A549 (cell line): Measurements from ENCODE around the gene RBM47. TPM values are rescaled to one million over a fixed set of nuclear protein-coding genes. Genes with fewer than 3 reads are reported as not detected.

ENCODE experiments used
- ATAC-seq, 2 experiments: fragments of 200-7000 bp in 1 of 2; fragments of >200 bp in 1 of 2; cut with Nextera tagmentation in 1 of 2; cut with Tn5 transposase in 1 of 2; 3 replicates each; pipeline versions ENCODE4 v1.8.0 to v1.9.1; 2018 to 2020; ENCODE audit warnings: mild to moderate bottlenecking in 1 of 2, moderate library complexity in 1 of 2
- CTCF ChIA-PET: fragments of 300-600 bp; sonication (Branson Sonifier 250); formaldehyde crosslinking; extraction: SDS; loops from one replicate; lab custom pipeline; 2021; ENCODE audit warnings: antibody characterized with exemption, inconsistent platforms; lab: Yijun Ruan, JAX
- POLR2A ChIA-PET: fragments of 350-600 bp; formaldehyde crosslinking; extraction: SDS; loops from one replicate; lab custom pipeline; 2021; ENCODE audit warnings: antibody characterized with exemption, inconsistent platforms; lab: Yijun Ruan, JAX
- DNase-seq, 2 experiments: peaks; one replicate each; pipeline versions ENCODE4 v3.0.0 to v3.0.0-alpha.2; 2011 to 2016; ENCODE audit warnings: low read depth in 1 of 2, low spot score in 1 of 2
- FAIRE-seq: peaks from 2 replicates; lab custom pipeline; 2011; peaks lifted over from hg19 to GRCh38; lab: Jason Lieb, UNC
- H3K27ac ChIP-seq, 2 experiments: fragments of >200 bp; sonication (Bioruptor Twin); formaldehyde crosslinking; 3 replicates each; pipeline ENCODE4 v1.5.1; 2016 to 2017
- H3K4me1 ChIP-seq: fragments of >200 bp; sonication (Bioruptor Twin); formaldehyde crosslinking; 3 replicates; pipeline ENCODE4 v1.6.1; 2016
- H3K4me2 ChIP-seq: fragments of >200 bp; sonication (Bioruptor Twin); formaldehyde crosslinking; 3 replicates; pipeline ENCODE4 v1.6.1; 2016
- H3K4me3 ChIP-seq: fragments of >200 bp; sonication (Bioruptor Twin); formaldehyde crosslinking; 3 replicates; pipeline ENCODE4 v1.5.1; 2016
- H3K9me3 ChIP-seq: fragments of >200 bp; sonication (Bioruptor Twin); formaldehyde crosslinking; 3 replicates; pipeline ENCODE4 v1.6.1; 2016
- CBX8 ChIP-seq: fragments of 200-600 bp; sonication (generic); IDR thresholded peaks from 2 replicates; pipeline ENCODE4 v1.6.1; 2016
- EHMT2 ChIP-seq: fragments of 200-600 bp; sonication (generic); IDR thresholded peaks from 2 replicates; pipeline ENCODE4 v1.6.1; 2016; ENCODE audit warnings: antibody characterized with exemption, low read depth, mild to moderate bottlenecking, moderate library complexity
- EP300 ChIP-seq, 2 experiments: fragments of >200 bp; sonication (Bioruptor Twin); formaldehyde crosslinking; IDR thresholded peaks; 2 replicates in 1 of 2; 3 replicates in 1 of 2; pipeline ENCODE4 v1.6.1; 2016 to 2017
- FOSL2 ChIP-seq, 2 experiments: fragments of 450-650 bp in 1 of 2; fragments of >200 bp in 1 of 2; sonication (Bioruptor Twin) in 1 of 2; formaldehyde crosslinking; IDR thresholded peaks; 2 replicates each; pipeline versions ENCODE4 v1.5.0 to v1.6.1; 2016 to 2020; ENCODE audit warnings: mild to moderate bottlenecking in 1 of 2, moderate library complexity in 1 of 2
- HDAC2 ChIP-seq: fragments of 200-600 bp; sonication (generic); IDR thresholded peaks from 2 replicates; pipeline ENCODE4 v1.6.1; 2016
- HOXA7 ChIP-seq: fragments of 250-450 bp; sonication (Bioruptor Pico); IDR thresholded peaks from 2 replicates; pipeline ENCODE4 v1.5.0; 2020; ENCODE audit warnings: mild to moderate bottlenecking, moderate library complexity
- HOXB13 ChIP-seq: fragments of 250-450 bp; sonication (Bioruptor Pico); IDR thresholded peaks from 2 replicates; pipeline ENCODE4 v1.5.0; 2020; ENCODE audit warnings: low read depth, mild to moderate bottlenecking, moderate library complexity
- HOXB5 ChIP-seq: fragments of 250-450 bp; sonication (Bioruptor Pico); IDR thresholded peaks from 2 replicates; pipeline ENCODE4 v1.5.0; 2020; ENCODE audit warnings: mild to moderate bottlenecking, moderate library complexity
- KDM5A ChIP-seq: fragments of 200-600 bp; sonication (generic); IDR thresholded peaks from 2 replicates; pipeline ENCODE4 v1.6.1; 2016; ENCODE audit warnings: antibody characterized with exemption, mild to moderate bottlenecking
- MAFK ChIP-seq: fragments of 450-650 bp; IDR thresholded peaks from 2 replicates; pipeline ENCODE4 v1.6.1; 2014; ENCODE audit not compliant: partially characterized antibody
- MAZ ChIP-seq: fragments of 150-350 bp; IDR thresholded peaks from 2 replicates; pipeline ENCODE4 v1.6.1; 2014; ENCODE audit warnings: antibody characterized with exemption, low read depth, low read length, borderline replicate concordance
- NFE2L2 ChIP-seq: fragments of 150-350 bp; conservative IDR thresholded peaks from 2 replicates; pipeline ENCODE4 v1.6.1; 2014; ENCODE audit warnings: low read length
- NPAS2 ChIP-seq: fragments of 250-450 bp; sonication (Bioruptor Pico); IDR thresholded peaks from 2 replicates; pipeline ENCODE4 v1.8.0; 2022; ENCODE audit warnings: mild to moderate bottlenecking, moderate library complexity, borderline replicate concordance
- RARB ChIP-seq: fragments of 250-450 bp; sonication (Bioruptor Pico); IDR thresholded peaks from 2 replicates; pipeline ENCODE4 v1.8.0; 2021; ENCODE audit warnings: mild to moderate bottlenecking, moderate library complexity
- RFX5 ChIP-seq: fragments of 450-650 bp; IDR thresholded peaks from 2 replicates; pipeline ENCODE4 v1.7.1; 2014; ENCODE audit warnings: antibody characterized with exemption, mild to moderate bottlenecking, moderate library complexity
- ZNF302 ChIP-seq: fragments of 250-450 bp; sonication (Bioruptor Pico); IDR thresholded peaks from 2 replicates; pipeline ENCODE4 v1.9.0; 2021; ENCODE audit warnings: inconsistent platforms, mild to moderate bottlenecking, moderate library complexity
- WGBS: methylation state at CpG from one replicate; pipeline ENCODE4 v1.1.6; 2017; ENCODE audit errors: missing lambda C conversion rate; 5-methylcytosine and 5-hydroxymethylcytosine counted together
- polyA plus RNA-seq, 4 experiments: library from polyadenylated mRNA; depleted of rRNA in 3 of 4; stranded (reverse); fragments of >200 nt; fragmentation: RNase III in 1 of 4; extraction: RNeasy Plus Mini Kit Qiagen cat#74134 plus additional on column Dnase treatment in 1 of 4; gene quantifications; 2 replicates in 3 of 4; 3 replicates in 1 of 4; pipeline ENCODE4 v1.2.3, GENCODE V29; 2011 to 2017
- TF ChIP-seq, protein P1 (sequence below): fragments of 250-450 bp; sonication (Bioruptor Pico); IDR thresholded peaks from 2 replicates; pipeline ENCODE4 v1.5.0; 2021; ENCODE audit warnings: mild to moderate bottlenecking, moderate library complexity, borderline replicate concordance
- TF ChIP-seq, protein P2 (sequence below): fragments of 150-350 bp; IDR thresholded peaks from 2 replicates; pipeline ENCODE4 v1.6.1; 2014; ENCODE audit warnings: low read depth, mild to moderate bottlenecking, low read length
- TF ChIP-seq, protein P3 (sequence below): fragments of 450-650 bp; IDR thresholded peaks from 2 replicates; pipeline ENCODE4 v1.6.1; 2014; ENCODE audit warnings: antibody characterized with exemption
- TF ChIP-seq, protein P4 (sequence below): fragments of >200 bp; sonication (Bioruptor Twin); formaldehyde crosslinking; IDR thresholded peaks from 3 replicates; pipeline ENCODE4 v1.5.1; 2016
- TF ChIP-seq, protein P5 (sequence below): fragments of 200-600 bp; sonication (generic); IDR thresholded peaks from 2 replicates; pipeline ENCODE4 v1.6.1; 2016; ENCODE audit warnings: antibody characterized with exemption, mild to moderate bottlenecking, moderate library complexity

The RBM47 gene
- polyA plus RNA-seq, 2 of the 4 experiments (the other 2 are of a cell fraction), result 38.1 to 43.3 TPM

DNA sequence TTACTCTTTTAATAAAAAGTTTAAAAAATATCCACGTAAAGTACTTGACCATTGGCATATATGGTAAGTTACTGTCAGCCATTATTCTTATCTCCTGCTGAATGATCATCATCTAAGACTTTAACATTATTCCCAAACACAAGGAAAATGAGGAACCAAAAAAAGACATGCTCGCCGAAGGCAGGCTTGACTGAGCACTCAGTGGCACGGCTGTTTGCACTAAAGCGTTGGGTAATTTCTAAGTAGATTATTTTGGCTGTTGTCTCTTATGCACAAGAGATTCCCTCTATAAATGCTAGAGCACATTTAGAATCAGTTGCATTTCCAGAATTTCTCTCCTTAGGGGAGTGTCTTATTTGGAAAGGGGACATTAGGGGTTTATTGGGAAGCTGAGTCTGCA, 211.7 kb downstream of the RBM47 start:
- 46% methylated on average over 5 of the region's 5 CpGs for WGBS
- DNase-seq (no peak), ATAC-seq (peak in 1 of 2 experiments; percentile 37; a peak in 1 of 6 replicates), FAIRE-seq (no peak)
- Histone ChIP-seq H3K4me1 (peaks cover 38% of the 10 kb centered on the region), H3K9me3 (no peaks in the 10 kb centered on the region), H3K27ac (peak overlapping the region; percentile 78 to 89), H3K4me3 (no peak overlapping the region), H3K4me2 (peak overlapping the region; percentile 71)
- ChIA-PET CTCF (no interaction called here), POLR2A (no interaction called here)
- no peak for TF ChIP-seq ZNF302 (CRISPR knock-in tag)
- TF ChIP-seq KDM5A, result no peak
- no peak for TF ChIP-seq CBX8
- TF ChIP-seq EHMT2, result no peak
- no peak for TF ChIP-seq RFX5
- no peak for TF ChIP-seq RARB (CRISPR knock-in tag)
- TF ChIP-seq EP300 (IDR thresholded peaks at IDR 0.05), result no peak
- no peak for TF ChIP-seq HOXA7 (CRISPR knock-in tag)
- no peak for TF ChIP-seq HDAC2
- no peak for TF ChIP-seq MAZ
- TF ChIP-seq HOXB5 (CRISPR knock-in tag), result no peak
- no peak for TF ChIP-seq FOSL2 (IDR thresholded peaks at IDR 0.05)
- TF ChIP-seq FOSL2 (CRISPR knock-in tag; IDR thresholded peaks at IDR 0.05), result no peak

DNA sequence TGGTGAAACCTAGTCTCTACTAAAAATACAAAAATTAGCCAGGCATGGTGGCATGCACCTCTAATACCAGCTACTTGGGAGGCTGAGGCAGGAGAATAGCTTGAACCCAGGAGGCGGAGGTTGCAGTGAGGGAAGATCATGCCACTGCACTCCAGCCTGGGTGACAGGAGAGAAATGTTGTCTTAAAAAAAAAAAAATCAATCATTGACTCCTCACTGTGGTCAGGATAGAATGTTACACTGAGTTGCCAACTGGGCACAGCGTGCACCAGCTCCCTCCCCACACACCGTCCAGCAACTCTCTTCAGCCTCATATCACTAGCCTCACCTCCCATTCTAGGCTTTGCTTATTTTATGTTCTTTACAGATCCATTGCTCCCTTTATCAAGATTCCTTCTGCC, 215.0 kb downstream of the RBM47 start:
- Histone ChIP-seq H3K4me3 (no peak overlapping the region), H3K4me2 (no peak overlapping the region), H3K27ac (peak overlapping the region in 1 of 2 experiments; percentile 61; a peak in 2 of 6 replicates), H3K9me3 (no peaks in the 10 kb centered on the region), H3K4me1 (peaks cover 28% of the 10 kb centered on the region)
- WGBS, result 75% methylated on average over 3 of the region's 3 CpGs
- ATAC-seq (no peak), DNase-seq (no peak), FAIRE-seq (no peak)
- CTCF ChIA-PET, result no interaction called here
- TF ChIP-seq, protein P1, sequence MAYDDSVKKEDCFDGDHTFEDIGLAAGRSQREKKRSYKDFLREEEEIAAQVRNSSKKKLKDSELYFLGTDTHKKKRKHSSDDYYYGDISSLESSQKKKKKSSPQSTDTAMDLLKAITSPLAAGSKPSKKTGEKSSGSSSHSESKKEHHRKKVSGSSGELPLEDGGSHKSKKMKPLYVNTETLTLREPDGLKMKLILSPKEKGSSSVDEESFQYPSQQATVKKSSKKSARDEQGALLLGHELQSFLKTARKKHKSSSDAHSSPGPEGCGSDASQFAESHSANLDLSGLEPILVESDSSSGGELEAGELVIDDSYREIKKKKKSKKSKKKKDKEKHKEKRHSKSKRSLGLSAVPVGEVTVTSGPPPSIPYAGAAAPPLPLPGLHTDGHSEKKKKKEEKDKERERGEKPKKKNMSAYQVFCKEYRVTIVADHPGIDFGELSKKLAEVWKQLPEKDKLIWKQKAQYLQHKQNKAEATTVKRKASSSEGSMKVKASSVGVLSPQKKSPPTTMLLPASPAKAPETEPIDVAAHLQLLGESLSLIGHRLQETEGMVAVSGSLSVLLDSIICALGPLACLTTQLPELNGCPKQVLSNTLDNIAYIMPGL (CRISPR knock-in tag), result no peak
- TF ChIP-seq NFE2L2 (no peak), MAFK (no peak), HOXB13 (CRISPR knock-in tag) (no peak), NPAS2 (CRISPR knock-in tag) (no peak), MAZ (no peak), HDAC2 (no peak), HOXA7 (CRISPR knock-in tag) (no peak), RARB (CRISPR knock-in tag) (no peak)
- TF ChIP-seq, protein P2, sequence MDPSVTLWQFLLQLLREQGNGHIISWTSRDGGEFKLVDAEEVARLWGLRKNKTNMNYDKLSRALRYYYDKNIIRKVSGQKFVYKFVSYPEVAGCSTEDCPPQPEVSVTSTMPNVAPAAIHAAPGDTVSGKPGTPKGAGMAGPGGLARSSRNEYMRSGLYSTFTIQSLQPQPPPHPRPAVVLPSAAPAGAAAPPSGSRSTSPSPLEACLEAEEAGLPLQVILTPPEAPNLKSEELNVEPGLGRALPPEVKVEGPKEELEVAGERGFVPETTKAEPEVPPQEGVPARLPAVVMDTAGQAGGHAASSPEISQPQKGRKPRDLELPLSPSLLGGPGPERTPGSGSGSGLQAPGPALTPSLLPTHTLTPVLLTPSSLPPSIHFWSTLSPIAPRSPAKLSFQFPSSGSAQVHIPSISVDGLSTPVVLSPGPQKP, result no peak
- TF ChIP-seq, protein P3, sequence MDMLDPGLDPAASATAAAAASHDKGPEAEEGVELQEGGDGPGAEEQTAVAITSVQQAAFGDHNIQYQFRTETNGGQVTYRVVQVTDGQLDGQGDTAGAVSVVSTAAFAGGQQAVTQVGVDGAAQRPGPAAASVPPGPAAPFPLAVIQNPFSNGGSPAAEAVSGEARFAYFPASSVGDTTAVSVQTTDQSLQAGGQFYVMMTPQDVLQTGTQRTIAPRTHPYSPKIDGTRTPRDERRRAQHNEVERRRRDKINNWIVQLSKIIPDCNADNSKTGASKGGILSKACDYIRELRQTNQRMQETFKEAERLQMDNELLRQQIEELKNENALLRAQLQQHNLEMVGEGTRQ, result no peak
- TF ChIP-seq, protein P4, sequence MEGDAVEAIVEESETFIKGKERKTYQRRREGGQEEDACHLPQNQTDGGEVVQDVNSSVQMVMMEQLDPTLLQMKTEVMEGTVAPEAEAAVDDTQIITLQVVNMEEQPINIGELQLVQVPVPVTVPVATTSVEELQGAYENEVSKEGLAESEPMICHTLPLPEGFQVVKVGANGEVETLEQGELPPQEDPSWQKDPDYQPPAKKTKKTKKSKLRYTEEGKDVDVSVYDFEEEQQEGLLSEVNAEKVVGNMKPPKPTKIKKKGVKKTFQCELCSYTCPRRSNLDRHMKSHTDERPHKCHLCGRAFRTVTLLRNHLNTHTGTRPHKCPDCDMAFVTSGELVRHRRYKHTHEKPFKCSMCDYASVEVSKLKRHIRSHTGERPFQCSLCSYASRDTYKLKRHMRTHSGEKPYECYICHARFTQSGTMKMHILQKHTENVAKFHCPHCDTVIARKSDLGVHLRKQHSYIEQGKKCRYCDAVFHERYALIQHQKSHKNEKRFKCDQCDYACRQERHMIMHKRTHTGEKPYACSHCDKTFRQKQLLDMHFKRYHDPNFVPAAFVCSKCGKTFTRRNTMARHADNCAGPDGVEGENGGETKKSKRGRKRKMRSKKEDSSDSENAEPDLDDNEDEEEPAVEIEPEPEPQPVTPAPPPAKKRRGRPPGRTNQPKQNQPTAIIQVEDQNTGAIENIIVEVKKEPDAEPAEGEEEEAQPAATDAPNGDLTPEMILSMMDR, result no peak
- TF ChIP-seq, protein P5, sequence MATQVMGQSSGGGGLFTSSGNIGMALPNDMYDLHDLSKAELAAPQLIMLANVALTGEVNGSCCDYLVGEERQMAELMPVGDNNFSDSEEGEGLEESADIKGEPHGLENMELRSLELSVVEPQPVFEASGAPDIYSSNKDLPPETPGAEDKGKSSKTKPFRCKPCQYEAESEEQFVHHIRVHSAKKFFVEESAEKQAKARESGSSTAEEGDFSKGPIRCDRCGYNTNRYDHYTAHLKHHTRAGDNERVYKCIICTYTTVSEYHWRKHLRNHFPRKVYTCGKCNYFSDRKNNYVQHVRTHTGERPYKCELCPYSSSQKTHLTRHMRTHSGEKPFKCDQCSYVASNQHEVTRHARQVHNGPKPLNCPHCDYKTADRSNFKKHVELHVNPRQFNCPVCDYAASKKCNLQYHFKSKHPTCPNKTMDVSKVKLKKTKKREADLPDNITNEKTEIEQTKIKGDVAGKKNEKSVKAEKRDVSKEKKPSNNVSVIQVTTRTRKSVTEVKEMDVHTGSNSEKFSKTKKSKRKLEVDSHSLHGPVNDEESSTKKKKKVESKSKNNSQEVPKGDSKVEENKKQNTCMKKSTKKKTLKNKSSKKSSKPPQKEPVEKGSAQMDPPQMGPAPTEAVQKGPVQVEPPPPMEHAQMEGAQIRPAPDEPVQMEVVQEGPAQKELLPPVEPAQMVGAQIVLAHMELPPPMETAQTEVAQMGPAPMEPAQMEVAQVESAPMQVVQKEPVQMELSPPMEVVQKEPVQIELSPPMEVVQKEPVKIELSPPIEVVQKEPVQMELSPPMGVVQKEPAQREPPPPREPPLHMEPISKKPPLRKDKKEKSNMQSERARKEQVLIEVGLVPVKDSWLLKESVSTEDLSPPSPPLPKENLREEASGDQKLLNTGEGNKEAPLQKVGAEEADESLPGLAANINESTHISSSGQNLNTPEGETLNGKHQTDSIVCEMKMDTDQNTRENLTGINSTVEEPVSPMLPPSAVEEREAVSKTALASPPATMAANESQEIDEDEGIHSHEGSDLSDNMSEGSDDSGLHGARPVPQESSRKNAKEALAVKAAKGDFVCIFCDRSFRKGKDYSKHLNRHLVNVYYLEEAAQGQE, result no peak
- POLR2A ChIA-PET, result interaction anchor here (0.7 kb wide), 1 partner anchor 331 kb away, joined by 3 read pairs; no protein-coding TSS in a partner anchor
